HepG2 (cell line): ENCODE results near the gene HLCS. TPM values are rescaled to one million over a fixed set of nuclear protein-coding genes. Genes with fewer than 3 reads are reported as not detected.

ENCODE experiments used
- ATAC-seq: fragments of 200-7000 bp; cut with Tn5 transposase; 3 replicates; pipeline ENCODE4 v1.9.1; 2020; ENCODE audit warnings: mild to moderate bottlenecking, moderate library complexity
- BruUV-seq: library from RNA; stranded (reverse); fragments of 400-500 nt; replicated peaks from 2 replicates; lab custom pipeline; 2021; lab: Mats Ljungman, UMichigan
- CTCF ChIA-PET: fragments of 300-600 bp; formaldehyde crosslinking; extraction: SDS; loops from one replicate; lab custom pipeline; 2021; ENCODE audit warnings: low total read pairs, inconsistent platforms, low intra/inter-chr PET ratio; lab: Yijun Ruan, JAX
- POLR2A ChIA-PET: fragments of 350-600 bp; sonication (Branson Sonifier 250); formaldehyde crosslinking; loops from one replicate; lab custom pipeline; 2020; ENCODE audit warnings: antibody characterized with exemption, inconsistent platforms; lab: Yijun Ruan, JAX
- DNase-seq: peaks from one replicate; pipeline ENCODE4 v3.0.0-alpha.2; 2015; ENCODE audit warnings: low spot score
- FAIRE-seq: peaks from 3 replicates; lab custom pipeline; 2011; peaks lifted over from hg19 to GRCh38; lab: Jason Lieb, UNC
- H2AFZ ChIP-seq: one replicate; pipeline ENCODE4 v1.6.1; 2011; ENCODE audit warnings: low read length, inconsistent platforms
- H3K27ac ChIP-seq: fragments of 300-600 bp; 3 replicates; pipeline ENCODE4 v1.8.0; 2011; ENCODE audit warnings: mixed run types, mild to moderate bottlenecking, mixed read lengths, low read length, inconsistent platforms; ENCODE audit not compliant: insufficient read depth; ENCODE audit errors: extremely low read length
- H3K27me3 ChIP-seq, 2 experiments: fragments of 200-600 bp in 1 of 2; 2 replicates in 1 of 2; 3 replicates in 1 of 2; pipeline versions ENCODE4 v1.6.0 to v1.8.0; 2011; ENCODE audit warnings: low read length in 2 of 2, mild to moderate bottlenecking in 2 of 2, moderate library complexity in 2 of 2, inconsistent platforms in 1 of 2; ENCODE audit not compliant: insufficient read depth in 2 of 2, control insufficient read depth in 1 of 2
- H3K36me3 ChIP-seq, 2 experiments: fragments of 200-600 bp in 1 of 2; replicated peaks in 1 of 2; 2 replicates in 1 of 2; 3 replicates in 1 of 2; pipeline versions ENCODE4 v1.5.1 to v1.8.0; 2011; ENCODE audit warnings: low read length in 2 of 2, inconsistent platforms in 1 of 2; ENCODE audit not compliant: insufficient read depth in 2 of 2, control insufficient read depth in 1 of 2
- H3K4me1 ChIP-seq: 2 replicates; pipeline ENCODE4 v1.5.1; 2012; ENCODE audit warnings: low read length, inconsistent platforms; ENCODE audit not compliant: insufficient read depth
- H3K4me2 ChIP-seq: 2 replicates; pipeline ENCODE4 v1.6.0; 2011; ENCODE audit warnings: low read depth, low read length, inconsistent platforms
- H3K4me3 ChIP-seq, 3 experiments: fragments of 200-600 bp in 1 of 3; sonication (generic), shearing (Covaris generic) in 1 of 3; replicated peaks in 1 of 3; 2 replicates each; pipeline ENCODE4 v1.5.1; 2011 to 2016; ENCODE audit warnings: low read length in 3 of 3, inconsistent platforms in 2 of 3, low read depth in 2 of 3, mild to moderate bottlenecking in 2 of 3, control low read depth in 1 of 3, mixed read lengths in 1 of 3; ENCODE audit not compliant: insufficient read depth in 1 of 3
- H3K79me2 ChIP-seq: one replicate; pipeline ENCODE4 v1.6.1; 2011; ENCODE audit warnings: low read length, inconsistent platforms; ENCODE audit not compliant: insufficient read depth
- H3K9ac ChIP-seq: 2 replicates; pipeline ENCODE4 v1.6.0; 2011; ENCODE audit warnings: mild to moderate bottlenecking, low read depth, low read length, inconsistent platforms; ENCODE audit not compliant: insufficient read depth
- H3K9me3 ChIP-seq: 2 replicates; pipeline ENCODE4 v1.5.1; 2012; ENCODE audit warnings: mild to moderate bottlenecking, low read length
- H4K20me1 ChIP-seq: 2 replicates; pipeline ENCODE4 v1.6.0; 2011; ENCODE audit warnings: inconsistent platforms, mild to moderate bottlenecking, low read length, moderate library complexity; ENCODE audit not compliant: insufficient read depth
- ARID4A ChIP-seq: sonication (generic); formaldehyde crosslinking; IDR thresholded peaks from 2 replicates; pipeline ENCODE4 v1.5.0; 2020; ENCODE audit warnings: mild to moderate bottlenecking, missing genetic modification reagents, borderline replicate concordance
- MTA3 ChIP-seq: sonication (generic); formaldehyde crosslinking; IDR thresholded peaks from 2 replicates; pipeline ENCODE4 v1.4.0; 2020; ENCODE audit warnings: missing genetic modification reagents
- ZBTB1 ChIP-seq: sonication (generic); formaldehyde crosslinking; IDR thresholded peaks from 2 replicates; pipeline ENCODE4 v1.4.0; 2020; ENCODE audit warnings: missing genetic modification reagents, borderline replicate concordance
- WGBS: methylation state at CpG from one replicate; pipeline ENCODE4 v1.1.6; 2017; ENCODE audit warnings: low lambda C conversion rate; 5-methylcytosine and 5-hydroxymethylcytosine counted together
- in situ Hi-C: cut with HindIII; loops from 2 replicates; pipeline ENCODE4 v1.10.0; 2017; ENCODE audit warnings: low pct_unique_long_range_greater_than_20kb; ENCODE audit not compliant: extremely low pct_ligation_motif_present
- intact Hi-C: fragments of 100-400 bp; cut with micrococcal nuclease; formaldehyde crosslinking; loops from one replicate; pipeline ENCODE4 v1.10.0; 2022; ENCODE audit not compliant: unreplicated experiment
- polyA plus RNA-seq, 8 experiments: library from polyadenylated mRNA; depleted of rRNA in 3 of 8; stranded (reverse) in 7 of 8; unstranded in 1 of 8; fragments of >200 nt; fragmentation: Illumina TruSeq in 4 of 8; extraction: Trizol in 4 of 8; gene quantifications; 2 replicates each; pipeline versions ENCODE4 v1.2.1 to v1.2.3, GENCODE V29; 2011 to 2016; ENCODE audit warnings: low read depth in 4 of 8, missing spikeins in 1 of 8, mixed read lengths in 1 of 8; ENCODE audit not compliant: insufficient read depth in 1 of 8
- total RNA-seq, 5 experiments: library from RNA; depleted of rRNA; stranded (reverse); fragments of >200 nt; fragmentation: Illumina TruSeq; extraction: Trizol; gene quantifications; 2 replicates each; pipeline ENCODE4 v1.2.3, GENCODE V29; 2016; ENCODE audit warnings: low read depth in 1 of 5

Gene HLCS
- total and polyA plus RNA-seq, 2 of the 13 experiments (the other 11 are each of a cell fraction or from before 2014, with no cell fraction given) = 7.9 to 12.3 TPM

GRCh38 chr21:36889401-36889800 lies 77.1 kb downstream of the HLCS start (continued):
- no peak for TF ChIP-seq ARID4A (CRISPR knock-in tag)
- TF ChIP-seq, all 625 proteins: peak for 0

GRCh38 chr21:36888466-36888865 lies 78.0 kb downstream of the HLCS start:
- no peak overlapping the region for H3K27ac ChIP-seq
- FAIRE-seq (no peak), ATAC-seq (no peak), DNase-seq (no peak)
- no peak overlapping the region for H3K9ac ChIP-seq
- no peak for TF ChIP-seq MTA3 (CRISPR knock-in tag)
- no peak for TF ChIP-seq ZBTB1 (CRISPR knock-in tag)
- ChIA-PET CTCF (no interaction called here), POLR2A (no interaction called here)
- H2AFZ ChIP-seq = no peak overlapping the region
- 95% methylated on average over 5 of the region's 5 CpGs for WGBS
- in situ Hi-C loops (no loop called here), intact Hi-C loops (no loop called here)
- H3K79me2 ChIP-seq = no peaks in the 10 kb centered on the region
- peaks cover 0 to 12% of the 10 kb centered on the region in 2 experiments; a peak in 4 of 5 replicates for H3K36me3 ChIP-seq
- H3K27me3 ChIP-seq = no peaks in the 10 kb centered on the region
- no peak overlapping the region for H3K4me2 ChIP-seq
- H3K4me1 ChIP-seq = no peaks in the 10 kb centered on the region
- BruUV-seq = no TSS peak
- no peaks in the 10 kb centered on the region for H4K20me1 ChIP-seq
- H3K4me3 ChIP-seq = no peak overlapping the region
- peaks cover 13% of the 10 kb centered on the region for H3K9me3 ChIP-seq
